SU-DHL-6 (cell line): ENCODE results near the gene AOAH.
"Not testable (repeated sequence)": the region's sequence is repeated elsewhere in the genome, so short reads cannot be mapped to it uniquely, and the experiment has no call there.

Experiments used
- H2AFZ ChIP-seq: fragments of 200-600 bp; sonication (generic); 2 replicates; pipeline ENCODE4 v1.6.1; 2014; ENCODE audit warnings: low read depth, mild to moderate bottlenecking, moderate library complexity, mixed read lengths, antibody characterized with exemption, low read length; ENCODE audit not compliant: severe bottlenecking
- H3F3A ChIP-seq: fragments of 200-600 bp; shearing (Covaris generic); 2 replicates; pipeline ENCODE4 v1.6.0; 2016; ENCODE audit warnings: antibody characterized with exemption, mild to moderate bottlenecking; ENCODE audit not compliant: insufficient read depth
- H3K27ac ChIP-seq: fragments of 200-600 bp; sonication (generic); 2 replicates; pipeline ENCODE4 v1.5.1; 2016; ENCODE audit warnings: low read depth, mild to moderate bottlenecking, low read length, moderate library complexity, mixed read lengths
- H3K27me3 ChIP-seq: fragments of 200-600 bp; sonication (generic), shearing (Covaris generic); 2 replicates; pipeline ENCODE4 v1.6.0; 2014; ENCODE audit warnings: mild to moderate bottlenecking, low read length
- H3K36me3 ChIP-seq: fragments of 200-600 bp; sonication (generic); 2 replicates; pipeline ENCODE4 v1.6.1; 2014; ENCODE audit warnings: mild to moderate bottlenecking, low read length, mixed read lengths
- H3K4me2 ChIP-seq: fragments of 300-600, 200-600 bp; shearing (Covaris generic), sonication (generic); 2 replicates; pipeline ENCODE4 v1.6.0; 2014; ENCODE audit warnings: low read length, low read depth, mild to moderate bottlenecking; ENCODE audit not compliant: poor library complexity, severe bottlenecking
- H3K4me3 ChIP-seq: fragments of 200-600 bp; sonication (generic); 2 replicates; pipeline ENCODE4 v1.5.1; 2014; ENCODE audit warnings: antibody characterized with exemption, low read length, mild to moderate bottlenecking, mixed read lengths; ENCODE audit not compliant: insufficient read depth, poor library complexity, severe bottlenecking
- H3K79me2 ChIP-seq: fragments of 200-600 bp; sonication (generic); 2 replicates; pipeline ENCODE4 v1.6.1; 2014; ENCODE audit warnings: mild to moderate bottlenecking, low read length, moderate library complexity; ENCODE audit not compliant: insufficient read depth
- H3K9ac ChIP-seq: fragments of 200-600 bp; sonication (generic); 2 replicates; pipeline ENCODE4 v1.7.0; 2014; ENCODE audit warnings: mild to moderate bottlenecking, low read length
- H3K9me2 ChIP-seq: fragments of 200-600 bp; sonication (generic); replicated peaks from 2 replicates; pipeline ENCODE4 v1.6.1; 2014; ENCODE audit warnings: low read length; ENCODE audit not compliant: insufficient read depth
- H3K9me3 ChIP-seq: fragments of 200-600 bp; sonication (generic); 2 replicates; pipeline ENCODE4 v1.6.1; 2014; ENCODE audit warnings: low read length, mixed read lengths; ENCODE audit not compliant: insufficient read depth
- H4K20me1 ChIP-seq: fragments of 200-600 bp; sonication (generic); 2 replicates; pipeline ENCODE4 v1.6.1; 2014; ENCODE audit warnings: low read depth, mild to moderate bottlenecking, antibody characterized with exemption, low read length, moderate library complexity, mixed read lengths
- CTCF ChIP-seq: fragments of 200-600 bp; sonication (generic); IDR thresholded peaks from one replicate; pipeline ENCODE4 v1.5.1; 2017; ENCODE audit warnings: antibody characterized with exemption, mild to moderate bottlenecking, low read length, moderate library complexity; ENCODE audit not compliant: insufficient read depth, poor library complexity, severe bottlenecking
- EZH2phosphoT487 ChIP-seq: fragments of 200-600 bp; sonication (generic), shearing (Covaris generic); conservative IDR thresholded peaks from 2 replicates; pipeline ENCODE4 v1.6.1; 2018; ENCODE audit warnings: mild to moderate bottlenecking, antibody characterized with exemption, low read length, moderate library complexity, mixed read lengths

The AOAH gene

GRCh38 chr7:36506820-36507219, 217.5 kb downstream of the AOAH start:
- no peaks in the 10 kb centered on the region for H3K36me3 ChIP-seq
- H3K4me2 ChIP-seq, result no peak overlapping the region
- H3K9me3 ChIP-seq, result no peaks in the 10 kb centered on the region
- H3K9ac ChIP-seq, result no peak overlapping the region
- H3K27ac ChIP-seq, result no peak overlapping the region
- H3K79me2 ChIP-seq, result no peaks in the 10 kb centered on the region
- TF ChIP-seq EZH2phosphoT487, result no peak
- no peak for TF ChIP-seq CTCF
- H4K20me1 ChIP-seq, result no peaks in the 10 kb centered on the region
- no peak overlapping the region for H2AFZ ChIP-seq
- no peaks in the 10 kb centered on the region for H3K9me2 ChIP-seq
- H3F3A ChIP-seq, result no peaks in the 10 kb centered on the region
- H3K27me3 ChIP-seq, result no peaks in the 10 kb centered on the region
- no peak overlapping the region for H3K4me3 ChIP-seq

- Histone ChIP-seq H3F3A (no peaks in the 10 kb centered on the region), H3K9me2 (no peaks in the 10 kb centered on the region), H3K4me3 (no peak overlapping the region), H3K27me3 (no peaks in the 10 kb centered on the region), H3K9me3 (no peaks in the 10 kb centered on the region), H3K36me3 (no peaks in the 10 kb centered on the region), H2AFZ (no peak overlapping the region), H3K9ac (no peak overlapping the region), H4K20me1 (no peaks in the 10 kb centered on the region), H3K27ac (no peak overlapping the region), H3K79me2 (no peaks in the 10 kb centered on the region), H3K4me2 (no peak overlapping the region)
- no peak for TF ChIP-seq EZH2phosphoT487
These were observed 218.0 kb downstream of the AOAH start for GRCh38 chr7:36506130-36506798.

- not testable (repeated sequence) for H3K9me3 ChIP-seq, H3K4me3 ChIP-seq, H4K20me1 ChIP-seq, H3K36me3 ChIP-seq, H3K79me2 ChIP-seq, H3K4me2 ChIP-seq, H3K27me3 ChIP-seq, H3K27ac ChIP-seq, H3K9me2 ChIP-seq, H2AFZ ChIP-seq, H3K9ac ChIP-seq, H3F3A ChIP-seq
These were observed 219.7 kb downstream of the AOAH start for GRCh38 chr7:36504617-36505016.

- not testable (repeated sequence) for H3K27me3 ChIP-seq, H3K36me3 ChIP-seq, H4K20me1 ChIP-seq
These were observed 220.1 kb downstream of the AOAH start for GRCh38 chr7:36504216-36504615.

GRCh38 chr7:36497775-36498174, 226.5 kb downstream of the AOAH start:
- no peaks in the 10 kb centered on the region for H3F3A ChIP-seq

More at GRCh38 chr7:36504216-36504615, 220.1 kb downstream of the AOAH start:
- H3K9me2 ChIP-seq, H3K9ac ChIP-seq, H3K9me3 ChIP-seq, H3K27ac ChIP-seq, H3F3A ChIP-seq, H3K4me2 ChIP-seq, H2AFZ ChIP-seq, H3K79me2 ChIP-seq, H3K4me3 ChIP-seq: not testable (repeated sequence)

GRCh38 chr7:36497176-36497575, 227.1 kb downstream of the AOAH start:
- H3K27ac ChIP-seq, H3K79me2 ChIP-seq, H3K4me3 ChIP-seq, H3K9me3 ChIP-seq, H3F3A ChIP-seq, H4K20me1 ChIP-seq, H3K9ac ChIP-seq, H3K4me2 ChIP-seq, H2AFZ ChIP-seq, H3K36me3 ChIP-seq, H3K27me3 ChIP-seq, H3K9me2 ChIP-seq: not testable (repeated sequence)

More at GRCh38 chr7:36497775-36498174, 226.5 kb downstream of the AOAH start:
- Histone ChIP-seq H2AFZ (no peak overlapping the region), H3K9ac (no peak overlapping the region), H4K20me1 (no peaks in the 10 kb centered on the region), H3K27me3 (no peaks in the 10 kb centered on the region), H3K4me3 (no peak overlapping the region), H3K9me2 (no peaks in the 10 kb centered on the region), H3K36me3 (no peaks in the 10 kb centered on the region), H3K4me2 (no peak overlapping the region), H3K79me2 (no peaks in the 10 kb centered on the region), H3K27ac (no peak overlapping the region), H3K9me3 (no peaks in the 10 kb centered on the region)
- no peak for TF ChIP-seq EZH2phosphoT487
- no peak for TF ChIP-seq CTCF
